HL-60 (cell line): Measurements from ENCODE around the gene ADD1.

Experiments used
- TF ChIP-seq, protein P1 (sequence below): IDR thresholded peaks from 2 replicates; pipeline ENCODE4 v1.6.1; 2012; ENCODE audit warnings: low read depth; ENCODE audit not compliant: insufficient replicate concordance
- TF ChIP-seq, protein P2 (sequence below): IDR thresholded peaks from one replicate; pipeline ENCODE4 v1.5.1; 2011; ENCODE audit warnings: low read length, control low read depth, inconsistent platforms; ENCODE audit not compliant: insufficient read depth

DNA sequence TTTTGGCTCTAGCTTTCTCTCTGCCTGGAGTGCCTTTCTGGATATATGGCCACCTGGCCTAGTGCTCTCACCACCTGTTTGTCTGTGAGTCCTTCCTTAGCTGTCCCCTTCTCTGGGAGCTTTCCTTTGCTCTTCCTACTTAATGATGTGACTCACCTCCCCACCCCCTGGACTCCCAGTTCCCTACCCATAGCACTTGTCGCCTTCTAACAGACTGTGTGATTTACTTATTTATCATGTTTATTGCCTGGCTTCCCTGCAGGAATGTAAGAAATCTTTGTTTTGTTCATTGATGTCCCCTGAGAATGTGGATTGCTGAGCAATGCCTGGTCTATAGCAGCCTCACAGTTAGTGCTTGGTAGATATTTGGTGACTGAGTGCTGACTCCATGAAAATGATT, 18.9 kb downstream of the ADD1 start:
- TF ChIP-seq, protein P1, sequence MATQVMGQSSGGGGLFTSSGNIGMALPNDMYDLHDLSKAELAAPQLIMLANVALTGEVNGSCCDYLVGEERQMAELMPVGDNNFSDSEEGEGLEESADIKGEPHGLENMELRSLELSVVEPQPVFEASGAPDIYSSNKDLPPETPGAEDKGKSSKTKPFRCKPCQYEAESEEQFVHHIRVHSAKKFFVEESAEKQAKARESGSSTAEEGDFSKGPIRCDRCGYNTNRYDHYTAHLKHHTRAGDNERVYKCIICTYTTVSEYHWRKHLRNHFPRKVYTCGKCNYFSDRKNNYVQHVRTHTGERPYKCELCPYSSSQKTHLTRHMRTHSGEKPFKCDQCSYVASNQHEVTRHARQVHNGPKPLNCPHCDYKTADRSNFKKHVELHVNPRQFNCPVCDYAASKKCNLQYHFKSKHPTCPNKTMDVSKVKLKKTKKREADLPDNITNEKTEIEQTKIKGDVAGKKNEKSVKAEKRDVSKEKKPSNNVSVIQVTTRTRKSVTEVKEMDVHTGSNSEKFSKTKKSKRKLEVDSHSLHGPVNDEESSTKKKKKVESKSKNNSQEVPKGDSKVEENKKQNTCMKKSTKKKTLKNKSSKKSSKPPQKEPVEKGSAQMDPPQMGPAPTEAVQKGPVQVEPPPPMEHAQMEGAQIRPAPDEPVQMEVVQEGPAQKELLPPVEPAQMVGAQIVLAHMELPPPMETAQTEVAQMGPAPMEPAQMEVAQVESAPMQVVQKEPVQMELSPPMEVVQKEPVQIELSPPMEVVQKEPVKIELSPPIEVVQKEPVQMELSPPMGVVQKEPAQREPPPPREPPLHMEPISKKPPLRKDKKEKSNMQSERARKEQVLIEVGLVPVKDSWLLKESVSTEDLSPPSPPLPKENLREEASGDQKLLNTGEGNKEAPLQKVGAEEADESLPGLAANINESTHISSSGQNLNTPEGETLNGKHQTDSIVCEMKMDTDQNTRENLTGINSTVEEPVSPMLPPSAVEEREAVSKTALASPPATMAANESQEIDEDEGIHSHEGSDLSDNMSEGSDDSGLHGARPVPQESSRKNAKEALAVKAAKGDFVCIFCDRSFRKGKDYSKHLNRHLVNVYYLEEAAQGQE: no peak
- TF ChIP-seq, protein P2, sequence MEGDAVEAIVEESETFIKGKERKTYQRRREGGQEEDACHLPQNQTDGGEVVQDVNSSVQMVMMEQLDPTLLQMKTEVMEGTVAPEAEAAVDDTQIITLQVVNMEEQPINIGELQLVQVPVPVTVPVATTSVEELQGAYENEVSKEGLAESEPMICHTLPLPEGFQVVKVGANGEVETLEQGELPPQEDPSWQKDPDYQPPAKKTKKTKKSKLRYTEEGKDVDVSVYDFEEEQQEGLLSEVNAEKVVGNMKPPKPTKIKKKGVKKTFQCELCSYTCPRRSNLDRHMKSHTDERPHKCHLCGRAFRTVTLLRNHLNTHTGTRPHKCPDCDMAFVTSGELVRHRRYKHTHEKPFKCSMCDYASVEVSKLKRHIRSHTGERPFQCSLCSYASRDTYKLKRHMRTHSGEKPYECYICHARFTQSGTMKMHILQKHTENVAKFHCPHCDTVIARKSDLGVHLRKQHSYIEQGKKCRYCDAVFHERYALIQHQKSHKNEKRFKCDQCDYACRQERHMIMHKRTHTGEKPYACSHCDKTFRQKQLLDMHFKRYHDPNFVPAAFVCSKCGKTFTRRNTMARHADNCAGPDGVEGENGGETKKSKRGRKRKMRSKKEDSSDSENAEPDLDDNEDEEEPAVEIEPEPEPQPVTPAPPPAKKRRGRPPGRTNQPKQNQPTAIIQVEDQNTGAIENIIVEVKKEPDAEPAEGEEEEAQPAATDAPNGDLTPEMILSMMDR: no peak
